K562 (cell line): ENCODE data around the gene ZMIZ1. TPM values are rescaled to one million over a fixed set of nuclear protein-coding genes. Genes with fewer than 3 reads are reported as not detected.

Experiments used
- BRF1 ChIP-seq: IDR thresholded peaks from 3 replicates; pipeline ENCODE4 v1.6.1; 2011; ENCODE audit warnings: borderline replicate concordance, mild to moderate bottlenecking; ENCODE audit not compliant: insufficient read length; ENCODE audit errors: extremely low read depth
- CBX2 ChIP-seq: fragments of 200-600 bp; sonication (generic); IDR thresholded peaks from one replicate; pipeline ENCODE4 v1.6.1; 2012; ENCODE audit warnings: mild to moderate bottlenecking, low read length, inconsistent platforms; ENCODE audit not compliant: insufficient read depth, poor library complexity, severe bottlenecking
- CTBP1 ChIP-seq: fragments of 450-650 bp; IDR thresholded peaks from 2 replicates; pipeline ENCODE4 v1.6.1; 2016; ENCODE audit warnings: borderline replicate concordance
- DIDO1 ChIP-seq: fragments of 450-650 bp; IDR thresholded peaks from 2 replicates; pipeline ENCODE4 v1.6.1; 2016; ENCODE audit warnings: low read depth, missing biosample characterization, missing genetic modification characterization
- E2F8 ChIP-seq: fragments of 450-650 bp; IDR thresholded peaks from 2 replicates; pipeline ENCODE4 v1.7.1; 2018; ENCODE audit warnings: mild to moderate bottlenecking, low read depth; ENCODE audit not compliant: partially characterized antibody
- ETV1 ChIP-seq: fragments of 450-650 bp; conservative IDR thresholded peaks from 2 replicates; pipeline ENCODE4 v1.6.1; 2016; ENCODE audit warnings: missing genetic modification characterization, control low read depth, low read depth, missing compliant biosample characterization
- GABPA ChIP-seq: fragments of 200-800 bp; sonication (Bioruptor generic); conservative IDR thresholded peaks from 2 replicates; pipeline ENCODE4 v1.6.1; 2016; ENCODE audit warnings: low read depth, missing genetic modification characterization, missing compliant biosample characterization
- GATAD2A ChIP-seq: fragments of 450-650 bp; IDR thresholded peaks from 2 replicates; pipeline ENCODE4 v1.6.1; 2017
- MCM7 ChIP-seq, 2 experiments: fragments of 450-650 bp; IDR thresholded peaks; 2 replicates each; pipeline ENCODE4 v1.6.1; 2016 to 2018
- MEF2D ChIP-seq: conservative IDR thresholded peaks from 2 replicates; pipeline ENCODE4 v1.6.1; 2016; ENCODE audit warnings: low read depth, missing genetic modification characterization, missing compliant biosample characterization
- MTA3 ChIP-seq: fragments of 450-650 bp; formaldehyde crosslinking; IDR thresholded peaks from 2 replicates; pipeline ENCODE4 v1.6.1; 2017; ENCODE audit warnings: mild to moderate bottlenecking, borderline replicate concordance
- PHF20 ChIP-seq: fragments of 450-650 bp; IDR thresholded peaks from 2 replicates; pipeline ENCODE4 v1.6.1; 2018; ENCODE audit not compliant: partially characterized antibody
- RBM39 ChIP-seq: fragments of 200-400 bp; formaldehyde crosslinking; optimal IDR thresholded peaks from 2 replicates; pipeline ENCODE3; 2018; ENCODE audit warnings: low read depth, low read length
- SRSF3 ChIP-seq: fragments of 200-400 bp; formaldehyde crosslinking; IDR thresholded peaks from 2 replicates; pipeline ENCODE4 v1.6.1; 2016; ENCODE audit warnings: mild to moderate bottlenecking, low read length, moderate library complexity; ENCODE audit not compliant: insufficient read depth
- UBTF ChIP-seq, 2 experiments: IDR thresholded peaks; 2 replicates each; pipeline ENCODE4 v1.6.1; 2012; ENCODE audit warnings: improper control_type of control experiment in 2 of 2, low read depth in 2 of 2, low read length in 2 of 2, borderline replicate concordance in 1 of 2
- ZNF124 ChIP-seq: sonication (generic); formaldehyde crosslinking; IDR thresholded peaks from 2 replicates; pipeline ENCODE4 v1.8.1; 2022; ENCODE audit warnings: missing genetic modification reagents
- ZNF143 ChIP-seq: sonication (generic); formaldehyde crosslinking; IDR thresholded peaks from 2 replicates; pipeline ENCODE4 v1.9.0; 2022; ENCODE audit warnings: mild to moderate bottlenecking, missing genetic modification reagents
- ZNF174 ChIP-seq: fragments of 250-450 bp; sonication (Bioruptor Pico); IDR thresholded peaks from 2 replicates; pipeline ENCODE4 v1.4.0; 2020; ENCODE audit warnings: mild to moderate bottlenecking
- ZNF24 ChIP-seq: fragments of 450-650 bp; IDR thresholded peaks from 2 replicates; pipeline ENCODE4 v1.6.1; 2016
- ZNF280B ChIP-seq: fragments of 250-450 bp; sonication (Bioruptor Pico); IDR thresholded peaks from 2 replicates; pipeline ENCODE4 v1.5.1; 2021; ENCODE audit warnings: mild to moderate bottlenecking
- ZNF347 ChIP-seq: fragments of 450-650 bp; formaldehyde crosslinking; IDR thresholded peaks from 2 replicates; pipeline ENCODE4 v1.4.0; 2020; ENCODE audit warnings: low read depth, mild to moderate bottlenecking, moderate library complexity
- polyA plus RNA-seq, 8 experiments: library from polyadenylated mRNA; depleted of rRNA in 4 of 8; stranded (reverse) in 5 of 8; unstranded in 3 of 8; fragments of >200 nt; fragmentation: Nextera tagmentation in 2 of 8; fragmentation: Illumina TruSeq in 1 of 8; extraction: Ambion mirVana in 2 of 8; extraction: Trizol in 1 of 8; gene quantifications; 2 replicates each; pipeline versions ENCODE4 v1.2.1 to v1.2.3, GENCODE V29; 2011 to 2014; ENCODE audit warnings: inconsistent platforms in 1 of 8, missing spikeins in 1 of 8
- total RNA-seq, 7 experiments: library from RNA; depleted of rRNA in 6 of 7; stranded (reverse); fragments of >200 nt in 6 of 7; fragmentation: Illumina TruSeq in 2 of 7; extraction: Trizol in 2 of 7; gene quantifications; 2 replicates each; pipeline versions ENCODE4 v1.2.1 to v1.2.3, GENCODE V29; 2011 to 2021; ENCODE audit warnings: low replicate concordance in 1 of 7
- TF ChIP-seq, protein P1 (sequence below): fragments of 450-650 bp; IDR thresholded peaks from 2 replicates; pipeline ENCODE4 v1.6.1; 2016; ENCODE audit warnings: low read depth, mild to moderate bottlenecking, moderate library complexity

The ZMIZ1 gene
- total and polyA plus RNA-seq, 9 of the 15 experiments (the other 6 are each of a cell fraction or from before 2014, with no cell fraction given) = 1.0 to 37.3 (median 4.3) TPM

DNA sequence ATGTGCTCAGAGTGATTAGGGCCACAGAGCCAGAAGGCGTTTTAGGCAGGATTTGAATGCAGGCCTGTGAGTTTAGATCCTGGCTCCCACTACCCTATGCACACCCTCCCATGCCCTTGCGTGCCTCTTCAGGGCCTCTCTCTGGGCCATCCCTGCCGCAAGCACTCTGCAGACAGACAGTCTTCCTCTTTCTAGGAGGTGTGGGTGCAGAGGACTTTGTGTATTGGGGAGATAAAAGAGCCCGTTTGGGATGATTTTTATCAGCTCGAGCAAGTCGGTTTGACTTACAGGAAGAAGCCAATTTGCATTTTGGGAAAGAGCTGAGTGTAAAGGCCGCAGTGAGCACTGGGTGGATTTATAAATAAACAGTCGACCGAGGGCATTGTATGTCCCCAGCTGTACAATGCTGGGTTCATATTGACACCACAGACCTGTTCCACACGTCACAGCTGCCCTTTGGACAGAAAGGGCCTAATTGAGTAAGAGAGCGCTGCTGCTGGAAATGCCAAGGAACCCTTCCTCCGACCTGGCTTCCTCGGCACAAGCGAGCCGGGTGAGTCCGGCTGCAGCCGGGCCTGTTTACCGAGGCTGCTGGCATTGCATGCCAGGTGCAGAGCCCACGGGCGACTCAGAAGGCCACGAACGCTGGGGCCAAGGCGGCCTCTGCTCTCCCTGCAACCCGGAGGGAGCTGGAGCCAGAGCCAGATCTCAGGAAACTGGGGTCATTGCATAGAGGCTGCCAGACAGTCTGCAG lies 25.1 kb downstream of the ZMIZ1 start (continued):
- TF ChIP-seq E2F8 = no peak
- TF ChIP-seq UBTF (IDR thresholded peaks at IDR 0.05; ENCODE audit: borderline replicate concordance in 1 of 2, low read depth in 2 of 2, low read length in 2 of 2) = 0 out of 4 replicates have a peak, but pooled peaks of 1 of the 2 experiments have one; percentile 31
- TF ChIP-seq ZNF347 (CRISPR knock-in tag) = no peak
- no peak for TF ChIP-seq SRSF3
- TF ChIP-seq ZNF280B (CRISPR knock-in tag) = no peak
- no peak for TF ChIP-seq PHF20
- TF ChIP-seq ZNF143 (CRISPR knock-in tag) = no peak
- TF ChIP-seq ZNF174 (CRISPR knock-in tag) = no peak
- peak; percentile 72; the same call in 1 of the 2 replicates for TF ChIP-seq MTA3
- TF ChIP-seq ZNF24 = no peak
- TF ChIP-seq BRF1 = no peak
- TF ChIP-seq MCM7 (IDR thresholded peaks at IDR 0.05) = no peak
- peak; percentile 93 for TF ChIP-seq CTBP1
- TF ChIP-seq, protein P1, sequence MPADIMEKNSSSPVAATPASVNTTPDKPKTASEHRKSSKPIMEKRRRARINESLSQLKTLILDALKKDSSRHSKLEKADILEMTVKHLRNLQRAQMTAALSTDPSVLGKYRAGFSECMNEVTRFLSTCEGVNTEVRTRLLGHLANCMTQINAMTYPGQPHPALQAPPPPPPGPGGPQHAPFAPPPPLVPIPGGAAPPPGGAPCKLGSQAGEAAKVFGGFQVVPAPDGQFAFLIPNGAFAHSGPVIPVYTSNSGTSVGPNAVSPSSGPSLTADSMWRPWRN = peak; percentile 72
- TF ChIP-seq CBX2 = no peak
- no peak for TF ChIP-seq MEF2D
- peak; percentile 72; the same call in 1 of the 2 replicates for TF ChIP-seq GATAD2A
- 0 out of 2 replicates have a peak, but pooled peaks have one; percentile 28 for TF ChIP-seq GABPA (tag)
- TF ChIP-seq ZNF124 (CRISPR knock-in tag) = no peak
- no peak for TF ChIP-seq DIDO1 (tag)
- no peak for TF ChIP-seq RBM39
- TF ChIP-seq ETV1 (tag) = no peak; the same call in 1 of the 2 replicates
